HepG2 (cell line): ENCODE results near the gene VANGL2. TPM values are rescaled to one million over a fixed set of nuclear protein-coding genes. Genes with fewer than 3 reads are reported as not detected.

Experiments used
- ATAC-seq: fragments of 200-7000 bp; cut with Tn5 transposase; 3 replicates; pipeline ENCODE4 v1.9.1; 2020; ENCODE audit warnings: mild to moderate bottlenecking, moderate library complexity
- BruUV-seq: library from RNA; stranded (reverse); fragments of 400-500 nt; replicated peaks from 2 replicates; lab custom pipeline; 2021; lab: Mats Ljungman, UMichigan
- CTCF ChIA-PET: fragments of 300-600 bp; formaldehyde crosslinking; extraction: SDS; loops from one replicate; lab custom pipeline; 2021; ENCODE audit warnings: low total read pairs, inconsistent platforms, low intra/inter-chr PET ratio; lab: Yijun Ruan, JAX
- POLR2A ChIA-PET: fragments of 350-600 bp; sonication (Branson Sonifier 250); formaldehyde crosslinking; loops from one replicate; lab custom pipeline; 2020; ENCODE audit warnings: antibody characterized with exemption, inconsistent platforms; lab: Yijun Ruan, JAX
- DNase-seq: peaks from one replicate; pipeline ENCODE4 v3.0.0-alpha.2; 2015; ENCODE audit warnings: low spot score
- FAIRE-seq: peaks from 3 replicates; lab custom pipeline; 2011; peaks lifted over from hg19 to GRCh38; lab: Jason Lieb, UNC
- H2AFZ ChIP-seq: one replicate; pipeline ENCODE4 v1.6.1; 2011; ENCODE audit warnings: low read length, inconsistent platforms
- H3K27ac ChIP-seq: fragments of 300-600 bp; 3 replicates; pipeline ENCODE4 v1.8.0; 2011; ENCODE audit warnings: mixed run types, mild to moderate bottlenecking, mixed read lengths, low read length, inconsistent platforms; ENCODE audit not compliant: insufficient read depth; ENCODE audit errors: extremely low read length
- H3K27me3 ChIP-seq, 2 experiments: fragments of 200-600 bp in 1 of 2; 2 replicates in 1 of 2; 3 replicates in 1 of 2; pipeline versions ENCODE4 v1.6.0 to v1.8.0; 2011; ENCODE audit warnings: low read length in 2 of 2, mild to moderate bottlenecking in 2 of 2, moderate library complexity in 2 of 2, inconsistent platforms in 1 of 2; ENCODE audit not compliant: insufficient read depth in 2 of 2, control insufficient read depth in 1 of 2
- H3K36me3 ChIP-seq, 2 experiments: fragments of 200-600 bp in 1 of 2; replicated peaks in 1 of 2; 2 replicates in 1 of 2; 3 replicates in 1 of 2; pipeline versions ENCODE4 v1.5.1 to v1.8.0; 2011; ENCODE audit warnings: low read length in 2 of 2, inconsistent platforms in 1 of 2; ENCODE audit not compliant: insufficient read depth in 2 of 2, control insufficient read depth in 1 of 2
- H3K4me1 ChIP-seq: 2 replicates; pipeline ENCODE4 v1.5.1; 2012; ENCODE audit warnings: low read length, inconsistent platforms; ENCODE audit not compliant: insufficient read depth
- H3K4me2 ChIP-seq: 2 replicates; pipeline ENCODE4 v1.6.0; 2011; ENCODE audit warnings: low read depth, low read length, inconsistent platforms
- H3K4me3 ChIP-seq, 3 experiments: fragments of 200-600 bp in 1 of 3; sonication (generic), shearing (Covaris generic) in 1 of 3; replicated peaks in 1 of 3; 2 replicates each; pipeline ENCODE4 v1.5.1; 2011 to 2016; ENCODE audit warnings: low read length in 3 of 3, inconsistent platforms in 2 of 3, low read depth in 2 of 3, mild to moderate bottlenecking in 2 of 3, control low read depth in 1 of 3, mixed read lengths in 1 of 3; ENCODE audit not compliant: insufficient read depth in 1 of 3
- H3K79me2 ChIP-seq: one replicate; pipeline ENCODE4 v1.6.1; 2011; ENCODE audit warnings: low read length, inconsistent platforms; ENCODE audit not compliant: insufficient read depth
- H3K9ac ChIP-seq: 2 replicates; pipeline ENCODE4 v1.6.0; 2011; ENCODE audit warnings: mild to moderate bottlenecking, low read depth, low read length, inconsistent platforms; ENCODE audit not compliant: insufficient read depth
- H3K9me3 ChIP-seq: 2 replicates; pipeline ENCODE4 v1.5.1; 2012; ENCODE audit warnings: mild to moderate bottlenecking, low read length
- H4K20me1 ChIP-seq: 2 replicates; pipeline ENCODE4 v1.6.0; 2011; ENCODE audit warnings: inconsistent platforms, mild to moderate bottlenecking, low read length, moderate library complexity; ENCODE audit not compliant: insufficient read depth
- GTF2F1 ChIP-seq: fragments of 150-350 bp; IDR thresholded peaks from 2 replicates; pipeline ENCODE4 v1.6.1; 2014; ENCODE audit warnings: low read length
- HDAC2 ChIP-seq: sonication (generic); formaldehyde crosslinking; IDR thresholded peaks from 2 replicates; pipeline ENCODE4 v1.4.0; 2020; ENCODE audit warnings: missing genetic modification reagents
- MBNL3 ChIP-seq: fragments of 250-450 bp; sonication (Bioruptor Pico); conservative IDR thresholded peaks from 2 replicates; pipeline ENCODE4 v1.8.0; 2022; ENCODE audit warnings: mild to moderate bottlenecking, inconsistent platforms
- RCOR2 ChIP-seq: IDR thresholded peaks from 2 replicates; pipeline ENCODE4 v1.6.1; 2016; ENCODE audit warnings: missing biosample characterization, missing genetic modification reagents
- SAP130 ChIP-seq: IDR thresholded peaks from 2 replicates; pipeline ENCODE4 v1.6.1; 2016; ENCODE audit warnings: low read depth
- SP1 ChIP-seq, 2 experiments: fragments of 450-650 bp in 1 of 2; sonication (generic) in 1 of 2; formaldehyde crosslinking in 1 of 2; IDR thresholded peaks; 2 replicates each; pipeline versions ENCODE4 v1.4.0 to v1.6.1; 2016 to 2020; ENCODE audit warnings: missing genetic modification reagents in 1 of 2
- WGBS: methylation state at CpG from one replicate; pipeline ENCODE4 v1.1.6; 2017; ENCODE audit warnings: low lambda C conversion rate; 5-methylcytosine and 5-hydroxymethylcytosine counted together
- in situ Hi-C: cut with HindIII; loops from 2 replicates; pipeline ENCODE4 v1.10.0; 2017; ENCODE audit warnings: low pct_unique_long_range_greater_than_20kb; ENCODE audit not compliant: extremely low pct_ligation_motif_present
- intact Hi-C: fragments of 100-400 bp; cut with micrococcal nuclease; formaldehyde crosslinking; loops from one replicate; pipeline ENCODE4 v1.10.0; 2022; ENCODE audit not compliant: unreplicated experiment
- polyA plus RNA-seq, 8 experiments: library from polyadenylated mRNA; depleted of rRNA in 3 of 8; stranded (reverse) in 7 of 8; unstranded in 1 of 8; fragments of >200 nt; fragmentation: Illumina TruSeq in 4 of 8; extraction: Trizol in 4 of 8; gene quantifications; 2 replicates each; pipeline versions ENCODE4 v1.2.1 to v1.2.3, GENCODE V29; 2011 to 2016; ENCODE audit warnings: low read depth in 4 of 8, missing spikeins in 1 of 8, mixed read lengths in 1 of 8; ENCODE audit not compliant: insufficient read depth in 1 of 8
- total RNA-seq, 5 experiments: library from RNA; depleted of rRNA; stranded (reverse); fragments of >200 nt; fragmentation: Illumina TruSeq; extraction: Trizol; gene quantifications; 2 replicates each; pipeline ENCODE4 v1.2.3, GENCODE V29; 2016; ENCODE audit warnings: low read depth in 1 of 5
- TF ChIP-seq, protein P1 (sequence below): sonication (generic); formaldehyde crosslinking; IDR thresholded peaks from 2 replicates; pipeline ENCODE4 v1.9.0; 2021; ENCODE audit warnings: missing genetic modification reagents, mild to moderate bottlenecking, borderline replicate concordance
- TF ChIP-seq, protein P2 (sequence below): sonication (generic); formaldehyde crosslinking; IDR thresholded peaks from 2 replicates; pipeline ENCODE4 v1.5.1; 2020; ENCODE audit warnings: mild to moderate bottlenecking, missing genetic modification reagents, borderline replicate concordance
- TF ChIP-seq, protein P3 (sequence below): sonication (generic); formaldehyde crosslinking; IDR thresholded peaks from 2 replicates; pipeline ENCODE4 v1.9.0; 2021; ENCODE audit warnings: missing genetic modification reagents, borderline replicate concordance
- TF ChIP-seq, protein P4 (sequence below): sonication (generic); formaldehyde crosslinking; IDR thresholded peaks from 2 replicates; pipeline ENCODE4 v1.8.1; 2023; ENCODE audit warnings: mild to moderate bottlenecking, inconsistent platforms, moderate library complexity, missing genetic modification reagents, borderline replicate concordance

The VANGL2 gene
- total and polyA plus RNA-seq, 2 of the 13 experiments (the other 11 are each of a cell fraction or from before 2014, with no cell fraction given), result 0.09 TPM; not detected in 1

DNA sequence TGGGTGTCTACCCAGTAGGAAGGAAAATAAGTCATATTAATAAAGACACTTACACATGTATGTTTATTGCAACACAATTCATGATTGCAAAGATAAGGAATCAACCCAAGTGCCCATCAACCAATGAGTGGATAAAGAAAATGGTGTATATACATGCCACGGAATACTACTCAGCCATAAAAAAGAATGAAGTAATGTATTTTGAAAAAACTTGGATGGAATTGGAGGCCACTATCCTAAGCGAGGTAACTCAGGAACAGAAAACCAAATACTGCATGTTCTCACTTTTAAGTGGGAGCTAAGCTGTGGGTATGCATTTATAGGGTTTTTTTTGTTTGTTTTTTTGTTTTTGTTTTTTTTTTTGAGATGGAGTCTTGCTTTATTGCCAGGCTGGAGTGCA lies 49.1 kb downstream of the VANGL2 start (continued):
- TF ChIP-seq, protein P1, sequence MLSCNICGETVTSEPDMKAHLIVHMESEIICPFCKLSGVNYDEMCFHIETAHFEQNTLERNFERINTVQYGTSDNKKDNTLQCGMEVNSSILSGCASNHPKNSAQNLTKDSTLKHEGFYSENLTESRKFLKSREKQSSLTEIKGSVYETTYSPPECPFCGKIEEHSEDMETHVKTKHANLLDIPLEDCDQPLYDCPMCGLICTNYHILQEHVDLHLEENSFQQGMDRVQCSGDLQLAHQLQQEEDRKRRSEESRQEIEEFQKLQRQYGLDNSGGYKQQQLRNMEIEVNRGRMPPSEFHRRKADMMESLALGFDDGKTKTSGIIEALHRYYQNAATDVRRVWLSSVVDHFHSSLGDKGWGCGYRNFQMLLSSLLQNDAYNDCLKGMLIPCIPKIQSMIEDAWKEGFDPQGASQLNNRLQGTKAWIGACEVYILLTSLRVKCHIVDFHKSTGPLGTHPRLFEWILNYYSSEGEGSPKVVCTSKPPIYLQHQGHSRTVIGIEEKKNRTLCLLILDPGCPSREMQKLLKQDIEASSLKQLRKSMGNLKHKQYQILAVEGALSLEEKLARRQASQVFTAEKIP (CRISPR knock-in tag), result no peak
- TF ChIP-seq, all 625 proteins: peak for 0

DNA sequence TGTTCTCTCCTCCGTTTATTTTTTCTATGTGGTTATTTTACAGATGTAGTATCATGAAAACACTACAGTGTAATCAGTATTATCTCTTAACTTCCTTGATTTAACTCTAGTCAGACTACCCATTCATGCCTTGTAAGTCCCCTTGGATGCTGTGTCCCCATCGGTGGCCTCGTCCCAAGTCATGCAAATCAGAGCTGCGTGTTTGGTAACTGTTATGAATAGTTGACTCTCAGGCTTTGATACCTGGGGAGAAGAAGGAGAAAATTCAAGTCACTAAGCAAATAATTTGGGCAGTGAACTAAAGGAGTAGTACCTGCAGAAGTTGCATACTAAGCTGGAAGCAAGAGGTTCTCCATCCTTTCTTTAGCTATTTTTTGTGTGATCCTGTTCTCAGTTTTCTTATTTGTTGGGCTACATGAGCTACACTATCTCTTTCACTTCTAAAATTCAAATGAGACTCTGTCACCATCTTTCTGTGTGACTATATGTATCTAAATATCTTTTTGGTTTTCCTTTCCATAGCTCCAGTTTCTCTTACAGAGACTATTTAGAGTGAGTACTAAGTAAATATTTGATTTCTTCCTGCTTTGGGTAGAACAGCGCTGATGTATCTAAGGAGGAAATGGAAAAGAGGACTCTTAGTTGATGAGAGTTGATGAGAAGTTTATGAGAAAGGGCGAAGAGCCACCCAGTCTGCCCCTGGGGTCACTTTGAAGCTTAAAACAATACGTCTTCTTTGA lies 50.9 kb downstream of the VANGL2 start:
- intact Hi-C loops, result no loop called here
- no peak overlapping the region for H2AFZ ChIP-seq
- H4K20me1 ChIP-seq, result no peaks in the 10 kb centered on the region
- no peak overlapping the region for H3K4me2 ChIP-seq
- BruUV-seq, result no TSS peak
- no peaks in the 10 kb centered on the region for H3K79me2 ChIP-seq
- no peak overlapping the region for H3K9ac ChIP-seq
- H3K36me3 ChIP-seq, result no peaks in the 10 kb centered on the region
- H3K4me1 ChIP-seq, result no peaks in the 10 kb centered on the region
- DNase-seq (no peak), ATAC-seq (no peak), FAIRE-seq (no peak)
- H3K9me3 ChIP-seq, result no peaks in the 10 kb centered on the region
- H3K27ac ChIP-seq, result no peak overlapping the region
- ChIA-PET POLR2A (no interaction called here), CTCF (no interaction called here)
- no peak overlapping the region for H3K4me3 ChIP-seq
- WGBS, result 11% methylated on average over 7 of the region's 7 CpGs
- H3K27me3 ChIP-seq, result no peaks in the 10 kb centered on the region
- in situ Hi-C loops, result no loop called here
- no peak for TF ChIP-seq SP1 (IDR thresholded peaks at IDR 0.05)
- TF ChIP-seq SP1 (CRISPR knock-in tag; IDR thresholded peaks at IDR 0.05), result no peak
- TF ChIP-seq, protein P2, sequence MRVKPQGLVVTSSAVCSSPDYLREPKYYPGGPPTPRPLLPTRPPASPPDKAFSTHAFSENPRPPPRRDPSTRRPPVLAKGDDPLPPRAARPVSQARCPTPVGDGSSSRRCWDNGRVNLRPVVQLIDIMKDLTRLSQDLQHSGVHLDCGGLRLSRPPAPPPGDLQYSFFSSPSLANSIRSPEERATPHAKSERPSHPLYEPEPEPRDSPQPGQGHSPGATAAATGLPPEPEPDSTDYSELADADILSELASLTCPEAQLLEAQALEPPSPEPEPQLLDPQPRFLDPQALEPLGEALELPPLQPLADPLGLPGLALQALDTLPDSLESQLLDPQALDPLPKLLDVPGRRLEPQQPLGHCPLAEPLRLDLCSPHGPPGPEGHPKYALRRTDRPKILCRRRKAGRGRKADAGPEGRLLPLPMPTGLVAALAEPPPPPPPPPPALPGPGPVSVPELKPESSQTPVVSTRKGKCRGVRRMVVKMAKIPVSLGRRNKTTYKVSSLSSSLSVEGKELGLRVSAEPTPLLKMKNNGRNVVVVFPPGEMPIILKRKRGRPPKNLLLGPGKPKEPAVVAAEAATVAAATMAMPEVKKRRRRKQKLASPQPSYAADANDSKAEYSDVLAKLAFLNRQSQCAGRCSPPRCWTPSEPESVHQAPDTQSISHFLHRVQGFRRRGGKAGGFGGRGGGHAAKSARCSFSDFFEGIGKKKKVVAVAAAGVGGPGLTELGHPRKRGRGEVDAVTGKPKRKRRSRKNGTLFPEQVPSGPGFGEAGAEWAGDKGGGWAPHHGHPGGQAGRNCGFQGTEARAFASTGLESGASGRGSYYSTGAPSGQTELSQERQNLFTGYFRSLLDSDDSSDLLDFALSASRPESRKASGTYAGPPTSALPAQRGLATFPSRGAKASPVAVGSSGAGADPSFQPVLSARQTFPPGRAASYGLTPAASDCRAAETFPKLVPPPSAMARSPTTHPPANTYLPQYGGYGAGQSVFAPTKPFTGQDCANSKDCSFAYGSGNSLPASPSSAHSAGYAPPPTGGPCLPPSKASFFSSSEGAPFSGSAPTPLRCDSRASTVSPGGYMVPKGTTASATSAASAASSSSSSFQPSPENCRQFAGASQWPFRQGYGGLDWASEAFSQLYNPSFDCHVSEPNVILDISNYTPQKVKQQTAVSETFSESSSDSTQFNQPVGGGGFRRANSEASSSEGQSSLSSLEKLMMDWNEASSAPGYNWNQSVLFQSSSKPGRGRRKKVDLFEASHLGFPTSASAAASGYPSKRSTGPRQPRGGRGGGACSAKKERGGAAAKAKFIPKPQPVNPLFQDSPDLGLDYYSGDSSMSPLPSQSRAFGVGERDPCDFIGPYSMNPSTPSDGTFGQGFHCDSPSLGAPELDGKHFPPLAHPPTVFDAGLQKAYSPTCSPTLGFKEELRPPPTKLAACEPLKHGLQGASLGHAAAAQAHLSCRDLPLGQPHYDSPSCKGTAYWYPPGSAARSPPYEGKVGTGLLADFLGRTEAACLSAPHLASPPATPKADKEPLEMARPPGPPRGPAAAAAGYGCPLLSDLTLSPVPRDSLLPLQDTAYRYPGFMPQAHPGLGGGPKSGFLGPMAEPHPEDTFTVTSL (CRISPR knock-in tag), result no peak
- no peak for TF ChIP-seq SAP130 (CRISPR knock-in tag)
- TF ChIP-seq, protein P3, sequence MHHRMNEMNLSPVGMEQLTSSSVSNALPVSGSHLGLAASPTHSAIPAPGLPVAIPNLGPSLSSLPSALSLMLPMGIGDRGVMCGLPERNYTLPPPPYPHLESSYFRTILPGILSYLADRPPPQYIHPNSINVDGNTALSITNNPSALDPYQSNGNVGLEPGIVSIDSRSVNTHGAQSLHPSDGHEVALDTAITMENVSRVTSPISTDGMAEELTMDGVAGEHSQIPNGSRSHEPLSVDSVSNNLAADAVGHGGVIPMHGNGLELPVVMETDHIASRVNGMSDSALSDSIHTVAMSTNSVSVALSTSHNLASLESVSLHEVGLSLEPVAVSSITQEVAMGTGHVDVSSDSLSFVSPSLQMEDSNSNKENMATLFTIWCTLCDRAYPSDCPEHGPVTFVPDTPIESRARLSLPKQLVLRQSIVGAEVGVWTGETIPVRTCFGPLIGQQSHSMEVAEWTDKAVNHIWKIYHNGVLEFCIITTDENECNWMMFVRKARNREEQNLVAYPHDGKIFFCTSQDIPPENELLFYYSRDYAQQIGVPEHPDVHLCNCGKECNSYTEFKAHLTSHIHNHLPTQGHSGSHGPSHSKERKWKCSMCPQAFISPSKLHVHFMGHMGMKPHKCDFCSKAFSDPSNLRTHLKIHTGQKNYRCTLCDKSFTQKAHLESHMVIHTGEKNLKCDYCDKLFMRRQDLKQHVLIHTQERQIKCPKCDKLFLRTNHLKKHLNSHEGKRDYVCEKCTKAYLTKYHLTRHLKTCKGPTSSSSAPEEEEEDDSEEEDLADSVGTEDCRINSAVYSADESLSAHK (CRISPR knock-in tag), result no peak
- no peak for TF ChIP-seq MBNL3 (CRISPR knock-in tag)
- no peak for TF ChIP-seq HDAC2
- TF ChIP-seq, protein P4, sequence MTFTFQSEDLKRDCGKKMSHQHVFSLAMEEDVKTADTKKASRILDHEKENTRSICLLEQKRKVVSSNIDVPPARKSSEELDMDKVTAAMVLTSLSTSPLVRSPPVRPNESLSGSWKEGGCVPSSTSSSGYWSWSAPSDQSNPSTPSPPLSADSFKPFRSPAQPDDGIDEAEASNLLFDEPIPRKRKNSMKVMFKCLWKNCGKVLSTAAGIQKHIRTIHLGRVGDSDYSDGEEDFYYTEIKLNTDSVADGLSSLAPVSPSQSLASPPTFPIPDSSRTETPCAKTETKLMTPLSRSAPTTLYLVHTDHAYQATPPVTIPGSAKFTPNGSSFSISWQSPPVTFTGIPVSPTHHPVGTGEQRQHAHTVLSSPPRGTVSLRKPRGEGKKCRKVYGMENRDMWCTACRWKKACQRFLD (CRISPR knock-in tag), result no peak
- TF ChIP-seq GTF2F1, result no peak
- no peak for TF ChIP-seq RCOR2
